ENCODE results near the gene TEKT2.

The TEKT2 gene

GRCh38 chr1:36083635-36084496 is at the start of gene TEKT2:
Gene TEKT2 (plus strand): TSS chr1:36084094. CDS start chr1:36084922, 828 bp downstream.
- ATAC-seq: no peak

- ATAC-seq: no peak
Observed at GRCh38 chr1:36034692-36035091, 49.2 kb upstream of the TEKT2 start.

GRCh38 chr1:36035154-36035553 is 48.7 kb upstream of the TEKT2 start:
- ATAC-seq: no peak

- ATAC-seq: no peak
Observed at GRCh38 chr1:36040238-36040637, 43.7 kb upstream of the TEKT2 start.

- ATAC-seq: no peak
Observed at GRCh38 chr1:36051821-36052220, 32.1 kb upstream of the TEKT2 start.

GRCh38 chr1:36053978-36054377 is 29.9 kb upstream of the TEKT2 start:
- ATAC-seq: no peak

- ATAC-seq: no peak
Observed at GRCh38 chr1:36055706-36056105, 28.2 kb upstream of the TEKT2 start.

GRCh38 chr1:36062315-36062714 is 21.6 kb upstream of the TEKT2 start:
- no peak for ATAC-seq

- no peak for ATAC-seq
Observed at GRCh38 chr1:36067871-36068270, 16.0 kb upstream of the TEKT2 start.

GRCh38 chr1:36068866-36069265 is 15.0 kb upstream of the TEKT2 start:
- ATAC-seq: no peak

GRCh38 chr1:36070349-36070748 is 13.5 kb upstream of the TEKT2 start:
- ATAC-seq: no peak

- ATAC-seq: no peak
Observed at GRCh38 chr1:36076979-36077573, 6.8 kb upstream of the TEKT2 start.

GRCh38 chr1:36080236-36080635 is 3.7 kb upstream of the TEKT2 start:
- ATAC-seq: no peak

GRCh38 chr1:36080801-36081200 is 3.1 kb upstream of the TEKT2 start:
- ATAC-seq: no peak

- ATAC-seq: no peak
Observed at GRCh38 chr1:36081926-36082485, 1.9 kb upstream of the TEKT2 start.

GRCh38 chr1:36083219-36083618 is 675 bp upstream of the TEKT2 start:
- no peak for ATAC-seq

- ATAC-seq: no peak
Observed at GRCh38 chr1:36084497-36085115, 712 bp downstream of the TEKT2 start.

- ATAC-seq: no peak
Observed at GRCh38 chr1:36085126-36085525, 1.2 kb downstream of the TEKT2 start.

GRCh38 chr1:36085686-36086526 is 2.0 kb downstream of the TEKT2 start:
- no peak for ATAC-seq

GRCh38 chr1:36086529-36087232 is 2.8 kb downstream of the TEKT2 start:
- ATAC-seq: no peak

- ATAC-seq: no peak
Observed at GRCh38 chr1:36087233-36088123, 3.6 kb downstream of the TEKT2 start.

All from activated CD4-positive, CD25-positive, alpha-beta regulatory T cell treated with anti-CD3 and anti-CD28 coated beads, Interleukin-2, amount 50 U/mL, for 24 hours (primary cell).